Stimulated activated CD8-positive, alpha-beta memory T cell treated with anti-CD3 and anti-CD28 coated beads, Interleukin-4, amount 100 ng/mL, for 1 hour (primary cell): Measurements from ENCODE around the gene CBFA2T3.

Source experiments
- DNase-seq, 2 donors: peaks; one replicate each; pipeline ENCODE4 v3.0.0-alpha.2; 2020; ENCODE audit warnings: low read depth in 2 of 2, low spot score in 1 of 2

CBFA2T3 gene

GRCh38 chr16:88865310-88865709, 111.7 kb downstream of the CBFA2T3 start:
- DNase-seq: no peak

- no peak for DNase-seq
These were observed 112.5 kb downstream of the CBFA2T3 start for GRCh38 chr16:88864521-88864920.

GRCh38 chr16:88864099-88864498, 112.9 kb downstream of the CBFA2T3 start:
- no peak for DNase-seq

DNA sequence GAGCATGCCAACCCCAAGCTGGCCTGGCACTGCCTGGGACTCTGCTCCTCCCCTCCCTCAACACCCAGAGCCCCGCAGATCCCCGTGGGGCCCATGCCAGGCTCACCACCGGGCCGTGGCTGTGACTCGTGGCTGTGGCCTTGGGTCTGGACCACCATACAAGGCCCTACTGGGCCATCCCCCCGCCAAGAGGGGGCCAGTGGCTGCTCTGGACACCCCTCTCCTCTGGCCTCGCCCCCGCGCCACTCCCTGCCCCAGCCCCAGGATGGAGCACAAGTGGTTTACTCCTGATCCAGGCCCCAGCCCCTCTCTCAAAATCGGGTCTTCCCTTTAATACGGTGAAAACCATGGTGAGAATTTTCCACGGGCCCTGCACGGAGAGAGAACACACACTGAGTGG, 113.6 kb downstream of the CBFA2T3 start:
- DNase-seq: no peak

DNA sequence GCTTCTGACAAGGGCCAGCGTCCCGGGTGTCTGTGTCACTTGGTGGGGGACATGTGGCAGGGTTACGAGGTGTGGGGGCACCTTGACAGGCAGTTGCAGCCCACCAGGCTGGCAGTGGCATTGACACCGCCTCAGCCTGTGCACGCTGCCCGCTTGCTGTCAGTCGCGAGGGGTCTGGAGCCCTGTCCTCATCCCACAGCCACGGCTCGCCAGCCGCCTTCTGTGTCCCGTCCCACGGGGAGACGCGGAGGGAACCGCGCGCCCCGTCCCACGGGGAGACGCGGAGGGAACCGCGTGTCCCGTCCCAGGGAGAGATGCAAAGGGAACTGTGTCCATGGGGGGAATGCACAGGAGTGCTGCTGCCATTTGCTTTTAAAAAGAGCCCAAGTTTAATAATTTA, 114.0 kb downstream of the CBFA2T3 start:
- no peak for DNase-seq

- DNase-seq: no peak
These were observed 115.6 kb downstream of the CBFA2T3 start for GRCh38 chr16:88861359-88861758.

GRCh38 chr16:88859381-88860091, 117.5 kb downstream of the CBFA2T3 start:
- no peak for DNase-seq

DNA sequence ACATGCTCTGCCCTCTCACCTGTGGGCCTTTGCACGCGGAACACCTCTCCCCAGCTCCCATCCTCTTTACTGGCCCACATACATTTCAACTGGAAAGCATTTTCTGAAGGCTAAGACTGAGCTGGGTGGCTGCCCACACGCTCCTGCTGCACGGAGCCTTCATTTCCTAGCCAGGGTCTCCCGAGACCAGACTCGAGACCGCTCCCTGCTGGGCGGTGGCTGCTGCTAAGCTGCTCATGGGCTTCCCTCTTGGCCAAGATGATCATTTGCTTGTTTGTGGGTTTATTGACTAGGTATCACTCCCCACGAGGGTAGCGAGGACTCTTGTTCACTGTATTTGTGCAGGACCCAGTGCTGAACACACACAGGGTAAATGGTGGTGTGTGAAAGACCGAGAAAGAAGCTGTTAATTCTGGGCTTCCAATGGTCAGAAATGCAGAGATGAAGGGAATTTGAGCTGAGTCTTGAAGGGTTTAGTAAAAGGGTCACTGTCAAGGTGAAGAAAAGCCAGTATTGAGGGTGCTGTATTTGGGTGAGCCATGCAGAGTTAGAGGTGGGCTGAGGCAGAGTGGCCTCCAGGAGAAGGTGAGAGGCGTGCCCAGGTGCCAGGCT, 119.2 kb downstream of the CBFA2T3 start:
- DNase-seq: peak; percentile 38 to 47

DNA sequence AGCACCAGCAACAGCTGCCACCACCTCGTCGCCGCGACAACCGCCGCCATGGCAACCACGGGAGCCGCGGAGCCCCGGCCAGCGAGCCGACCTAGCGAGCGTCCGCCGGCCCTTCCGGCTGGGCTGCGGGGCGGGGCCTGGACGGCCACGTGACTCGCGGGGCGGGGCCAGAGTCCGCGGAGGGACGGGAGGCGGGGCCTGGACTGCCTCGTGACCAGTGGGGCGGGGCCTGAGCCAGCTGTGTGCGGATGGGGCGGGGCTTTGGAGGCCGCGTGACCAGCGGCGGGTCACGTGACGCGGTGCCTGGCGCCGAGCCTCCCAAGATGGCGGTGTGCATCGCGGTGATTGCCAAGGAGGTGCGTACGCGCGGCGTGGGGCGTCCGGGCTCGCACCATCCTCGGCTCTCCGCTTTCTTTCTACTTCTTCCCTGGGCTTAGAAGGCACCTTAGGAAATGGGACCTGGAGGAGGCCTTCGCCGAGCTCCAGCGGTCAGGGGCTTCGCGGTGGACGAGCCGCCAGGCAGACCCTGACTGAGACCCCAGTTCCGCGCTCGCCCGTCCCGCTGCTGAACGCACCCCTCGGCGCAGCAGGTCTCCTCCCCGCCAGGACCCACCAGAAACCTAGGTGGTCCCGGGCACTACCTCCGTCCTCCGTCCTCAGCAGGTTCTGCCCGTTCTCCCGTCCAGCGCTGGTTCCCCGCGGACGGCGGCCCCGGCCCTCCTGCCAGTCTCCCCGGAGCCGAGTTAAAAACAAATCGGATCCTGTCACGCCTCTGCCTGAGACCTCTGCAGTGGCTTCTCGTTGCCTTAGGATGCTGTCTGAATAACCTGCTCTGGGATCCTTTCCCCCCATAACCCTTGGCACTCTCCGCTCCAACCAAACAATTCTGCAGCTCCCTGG, 119.9 kb downstream of the CBFA2T3 start, which contains the start of the genes GALNS and TRAPPC2L:
GALNS (minus strand) TSS at position 120 of the 900 bp plus-strand sequence; CDS start at position 50, 70 bp downstream.
TRAPPC2L (plus strand) TSS at position 300 of the 900 bp plus-strand sequence; CDS start at position 324, 24 bp downstream.
- peak; percentile 98 to 99 for DNase-seq

- DNase-seq: no peak
These were observed 120.7 kb downstream of the CBFA2T3 start for GRCh38 chr16:88856122-88856827.

DNA sequence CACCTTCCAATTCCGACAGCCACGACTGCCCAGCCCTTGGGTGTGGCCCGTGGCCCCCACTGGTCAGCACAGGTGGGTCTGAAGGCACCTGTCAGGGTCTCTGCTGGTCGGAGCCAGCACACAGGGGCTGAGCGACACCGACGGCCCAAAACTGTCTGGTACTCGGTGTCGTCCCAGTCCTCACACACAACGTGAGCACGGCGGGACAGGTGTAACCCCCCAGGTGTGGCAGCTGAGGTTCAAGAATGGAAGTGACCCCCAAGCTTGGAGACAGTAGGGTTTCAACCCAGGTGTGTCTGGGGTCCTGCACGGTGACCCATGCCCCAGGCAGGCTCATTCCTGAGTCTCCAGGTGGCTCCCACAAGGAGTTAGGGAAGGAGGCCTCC, 121.3 kb downstream of the CBFA2T3 start:
- DNase-seq: no peak

DNA sequence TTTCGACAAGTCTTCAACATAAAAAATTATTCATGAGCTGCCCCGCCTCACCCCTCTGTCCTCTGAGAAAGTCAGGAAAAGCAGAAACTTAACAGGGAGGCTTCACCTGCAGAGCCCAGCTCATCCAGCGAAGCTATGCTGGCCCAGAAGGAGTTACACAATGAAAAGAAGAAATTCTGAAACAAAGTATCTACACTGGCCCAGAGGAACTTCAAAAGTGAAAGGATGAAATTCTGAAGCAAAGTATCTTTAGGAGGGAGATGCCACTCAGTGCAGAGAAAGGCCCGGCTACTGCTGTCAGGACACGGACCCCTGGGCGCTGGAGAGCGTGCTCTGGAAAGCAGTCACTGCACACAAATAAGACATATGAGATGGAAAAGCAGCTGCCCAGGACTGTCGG, 121.8 kb downstream of the CBFA2T3 start:
- no peak for DNase-seq

GRCh38 chr16:88854306-88855111, 122.5 kb downstream of the CBFA2T3 start:
- DNase-seq: no peak

DNA sequence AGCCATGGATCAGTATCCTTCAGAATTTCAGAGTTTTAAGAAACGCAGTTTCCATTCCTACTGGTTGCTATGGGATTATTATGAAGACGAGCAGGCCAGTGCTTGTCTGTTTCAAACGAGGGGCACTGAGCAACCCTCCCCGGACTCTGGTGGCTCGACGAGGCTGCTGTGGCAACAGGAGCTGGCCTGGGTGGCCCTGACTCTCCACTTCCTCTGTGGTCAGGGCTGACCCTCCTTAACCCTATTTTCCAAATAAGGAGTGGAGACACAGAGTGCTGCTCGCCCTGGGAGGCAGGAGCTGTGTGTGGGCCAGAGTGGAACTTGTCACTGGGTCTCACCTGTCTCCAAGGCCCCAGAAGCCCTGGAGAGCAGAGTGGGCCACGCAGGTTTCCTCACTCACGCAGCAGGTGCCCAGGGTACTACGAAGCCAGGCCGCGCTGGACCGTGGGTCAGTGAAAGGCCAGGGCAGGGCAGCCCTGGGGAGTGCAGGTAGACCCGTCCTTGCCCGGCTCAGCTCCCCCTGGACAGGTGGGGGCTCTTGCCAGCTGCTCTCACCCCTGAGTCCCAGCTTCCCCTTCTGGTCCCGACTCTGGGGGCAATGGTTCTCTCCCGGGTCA, 123.6 kb downstream of the CBFA2T3 start:
- no peak for DNase-seq

- no peak for DNase-seq
These were observed 125.4 kb downstream of the CBFA2T3 start for GRCh38 chr16:88851616-88852015.

DNA sequence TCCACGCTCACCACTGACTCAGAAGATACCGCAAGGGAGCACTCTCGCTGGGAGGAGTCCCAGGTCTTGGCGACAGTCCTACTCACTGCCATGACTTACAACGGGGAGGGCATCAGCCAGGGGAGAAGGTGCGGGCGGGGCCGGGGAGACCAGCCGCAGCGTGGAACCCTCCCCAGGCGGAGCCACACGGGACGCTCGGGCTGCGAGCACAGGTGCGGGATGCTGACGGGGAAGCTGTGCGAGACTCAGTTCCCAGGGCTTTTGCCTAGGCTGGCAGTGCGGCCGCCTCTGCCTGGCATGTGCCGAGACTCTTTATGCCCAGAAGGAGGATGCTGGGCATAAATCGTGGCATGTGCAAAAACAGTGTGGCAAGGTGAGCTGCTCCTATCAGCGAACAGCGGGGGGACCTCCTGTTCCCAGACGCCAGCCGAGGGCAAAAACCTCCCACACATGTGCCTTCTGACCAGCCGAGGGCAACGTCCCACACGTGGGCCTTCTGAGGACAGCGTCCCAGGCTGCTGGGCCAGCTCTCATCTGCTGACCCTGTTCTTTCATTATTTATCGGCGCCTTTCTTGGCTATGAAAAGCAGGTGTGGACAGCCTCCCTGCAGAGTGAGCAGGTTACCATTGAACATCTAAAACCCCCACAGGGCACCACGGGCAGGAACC, 126.3 kb downstream of the CBFA2T3 start:
- DNase-seq: no peak

DNA sequence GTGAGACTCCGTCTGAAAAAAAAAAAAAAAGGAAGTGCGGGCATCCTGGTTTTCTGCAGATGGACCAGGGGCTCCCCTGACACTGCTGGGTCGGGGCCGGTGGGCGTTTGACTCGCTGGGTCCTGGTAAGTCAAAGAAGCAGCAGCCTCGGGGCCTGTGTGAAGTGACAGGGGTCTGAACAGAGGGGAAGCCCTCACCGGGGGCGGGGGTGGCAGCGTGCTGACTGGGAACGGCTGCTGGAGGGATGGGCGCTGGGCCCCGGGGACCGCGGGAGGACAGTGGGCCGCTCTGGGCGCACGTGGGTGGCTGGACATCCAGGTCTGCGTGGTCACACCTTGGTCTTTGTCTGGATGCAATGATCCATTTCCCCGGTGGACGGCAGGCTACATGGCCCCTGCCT, 128.4 kb downstream of the CBFA2T3 start:
- no peak for DNase-seq

- DNase-seq: no peak
These were observed 129.4 kb downstream of the CBFA2T3 start for GRCh38 chr16:88847654-88848053.

- DNase-seq: no peak
These were observed 130.9 kb downstream of the CBFA2T3 start for GRCh38 chr16:88846088-88846487.
